Erythroblast (primary cell): ENCODE results near the gene TRIM47.

Source experiments
- DNase-seq, 2 experiments: peaks; one replicate each; lab custom pipeline; 2025; lab: John Stamatoyannopoulos, UW
- GATA1 ChIP-seq: IDR thresholded peaks from 2 replicates; pipeline ENCODE4 v1.6.1; 2011; ENCODE audit warnings: low read depth, mild to moderate bottlenecking, control low read depth, low read length, moderate library complexity
- POLR2A ChIP-seq: IDR thresholded peaks from 2 replicates; pipeline ENCODE4 v1.6.1; 2011; ENCODE audit warnings: mild to moderate bottlenecking, low read length

TRIM47 gene

DNA sequence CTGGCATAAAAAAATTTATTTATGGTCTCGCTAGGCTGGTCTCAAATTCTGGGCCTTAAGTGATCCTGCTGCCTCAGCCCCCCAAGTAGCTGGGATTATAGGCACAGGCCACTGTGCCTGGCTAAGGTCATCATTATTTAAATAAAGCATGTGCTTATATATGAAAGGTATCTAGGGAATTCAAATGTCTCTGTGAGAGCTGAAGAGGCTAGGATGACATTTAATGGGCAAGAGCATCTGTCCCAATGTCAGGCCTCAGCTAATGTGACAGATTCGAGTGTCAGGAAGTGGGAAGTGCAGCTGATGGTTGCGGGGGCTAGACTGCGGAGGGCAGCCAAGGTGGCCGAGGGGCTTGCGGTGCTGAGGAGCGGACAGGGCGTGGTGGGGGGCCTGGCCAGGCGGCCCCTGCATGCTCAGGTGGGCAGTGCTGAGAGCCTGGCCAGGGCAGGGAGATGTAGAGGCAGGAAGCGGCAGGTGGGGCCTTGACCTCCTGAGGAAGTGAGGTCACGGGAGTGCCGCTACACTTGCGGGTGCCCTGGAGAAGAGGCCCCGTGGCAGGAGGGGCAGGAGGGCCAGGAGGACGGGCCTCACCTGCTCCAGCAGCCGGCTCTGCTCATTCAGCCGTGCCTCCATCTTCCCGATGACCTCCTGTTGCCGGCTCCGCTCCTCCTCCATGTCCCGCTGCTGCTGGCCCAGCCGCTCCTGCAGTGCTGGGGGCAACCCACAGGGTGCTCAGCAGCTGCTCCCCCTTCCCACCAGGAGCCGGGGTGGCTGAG lies 38.9 kb upstream of the TRIM47 start:
- no peak for DNase-seq
- TF ChIP-seq GATA1 (no peak), POLR2A (no peak)

GRCh38 chr17:75915268-75915667 lies 36.9 kb upstream of the TRIM47 start:
- no peak for TF ChIP-seq GATA1
- no peak for TF ChIP-seq POLR2A
- no peak for DNase-seq

DNA sequence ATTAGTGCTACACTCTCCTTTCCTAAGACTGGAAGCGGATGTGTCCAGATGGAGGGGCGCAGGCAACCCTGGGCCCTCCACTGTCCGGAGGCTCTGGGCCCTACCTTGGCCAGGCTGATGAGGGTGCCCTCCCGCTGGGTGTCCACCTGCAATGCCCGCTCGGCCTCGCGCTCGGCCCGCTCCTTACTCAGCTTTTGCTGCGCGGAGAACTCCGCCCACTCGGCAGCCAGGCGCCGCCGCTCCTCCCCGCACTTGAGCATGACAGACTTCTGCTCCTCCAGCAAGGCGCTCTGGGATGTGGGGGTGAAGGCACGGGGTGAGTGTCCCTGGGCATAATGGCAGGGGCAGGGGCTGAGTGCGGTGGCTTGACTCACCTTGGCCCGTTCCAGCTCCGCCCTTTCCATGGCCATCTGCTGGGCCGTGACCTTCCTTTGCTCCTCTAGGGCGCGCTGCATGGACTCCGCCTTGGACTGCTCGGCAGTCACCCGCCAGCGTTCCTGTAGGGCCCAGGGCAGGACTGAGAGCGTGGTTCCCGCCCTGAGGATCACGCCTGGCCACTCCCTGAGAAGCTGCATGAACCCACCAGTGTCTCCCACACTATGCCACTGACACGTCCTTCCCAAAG lies 36.4 kb upstream of the TRIM47 start:
- TF ChIP-seq POLR2A (no peak), GATA1 (no peak)
- DNase-seq, result no peak

DNA sequence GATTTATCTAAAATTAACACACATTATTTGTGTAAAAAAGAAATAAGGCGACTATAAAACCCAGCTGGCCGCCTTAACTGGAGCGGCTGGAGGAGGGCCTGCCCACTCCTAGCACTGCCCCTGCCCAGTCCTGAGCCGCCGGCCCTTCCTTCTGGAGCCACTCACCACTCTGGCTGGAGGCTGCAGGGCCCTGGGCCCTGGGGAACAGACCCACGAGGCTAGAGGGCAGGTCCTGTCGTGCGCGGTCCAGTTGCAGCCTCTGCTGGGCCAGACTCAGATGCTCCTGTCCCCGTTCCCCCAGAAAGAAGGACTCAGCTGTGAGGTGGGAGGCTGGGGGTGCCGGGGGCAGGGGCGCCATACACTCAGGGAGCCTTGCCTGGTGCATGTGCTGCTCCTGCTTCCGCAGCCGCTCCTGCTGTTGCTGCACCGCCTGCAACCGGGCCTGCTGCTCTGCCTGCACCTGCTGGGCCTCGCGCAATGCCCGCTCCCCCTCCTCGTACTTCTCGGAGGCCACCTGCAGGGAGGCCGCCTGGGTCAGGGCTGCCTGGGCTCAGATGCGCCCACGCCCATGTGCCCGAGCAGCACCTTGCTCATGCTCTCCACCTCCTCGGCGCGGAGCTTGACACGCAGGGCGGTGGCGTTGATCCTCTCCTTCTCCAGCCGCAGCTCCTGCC lies 35.3 kb upstream of the TRIM47 start:
- TF ChIP-seq GATA1, result no peak
- no peak for TF ChIP-seq POLR2A
- no peak for DNase-seq

GRCh38 chr17:75910699-75911098 lies 32.3 kb upstream of the TRIM47 start:
- DNase-seq, result no peak
- TF ChIP-seq GATA1 (no peak), POLR2A (no peak)

DNA sequence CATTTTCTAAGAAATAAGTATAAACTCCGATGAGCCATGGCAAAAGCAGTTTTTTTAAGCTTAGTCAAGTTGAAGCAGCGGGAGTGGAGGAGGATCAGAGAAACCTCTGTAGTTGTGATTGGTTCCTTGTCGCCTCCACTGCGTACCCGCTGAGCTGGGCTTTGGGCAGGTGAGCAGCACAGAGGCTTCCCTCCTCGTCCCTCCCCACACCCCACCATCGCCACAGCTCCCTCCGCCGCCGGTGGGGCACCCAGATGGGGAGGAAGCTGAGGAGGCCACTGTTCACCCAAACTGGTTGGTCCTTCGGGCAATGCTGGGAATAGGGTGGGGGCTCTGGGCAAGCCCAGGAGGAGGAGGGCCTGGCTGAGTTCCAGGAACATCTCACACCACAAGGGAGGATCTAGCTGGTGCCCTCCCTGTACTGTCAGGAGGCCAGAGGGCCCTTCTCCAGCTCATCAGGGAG lies 31.5 kb upstream of the TRIM47 start:
- DNase-seq, result no peak
- no peak for TF ChIP-seq GATA1
- TF ChIP-seq POLR2A, result no peak

DNA sequence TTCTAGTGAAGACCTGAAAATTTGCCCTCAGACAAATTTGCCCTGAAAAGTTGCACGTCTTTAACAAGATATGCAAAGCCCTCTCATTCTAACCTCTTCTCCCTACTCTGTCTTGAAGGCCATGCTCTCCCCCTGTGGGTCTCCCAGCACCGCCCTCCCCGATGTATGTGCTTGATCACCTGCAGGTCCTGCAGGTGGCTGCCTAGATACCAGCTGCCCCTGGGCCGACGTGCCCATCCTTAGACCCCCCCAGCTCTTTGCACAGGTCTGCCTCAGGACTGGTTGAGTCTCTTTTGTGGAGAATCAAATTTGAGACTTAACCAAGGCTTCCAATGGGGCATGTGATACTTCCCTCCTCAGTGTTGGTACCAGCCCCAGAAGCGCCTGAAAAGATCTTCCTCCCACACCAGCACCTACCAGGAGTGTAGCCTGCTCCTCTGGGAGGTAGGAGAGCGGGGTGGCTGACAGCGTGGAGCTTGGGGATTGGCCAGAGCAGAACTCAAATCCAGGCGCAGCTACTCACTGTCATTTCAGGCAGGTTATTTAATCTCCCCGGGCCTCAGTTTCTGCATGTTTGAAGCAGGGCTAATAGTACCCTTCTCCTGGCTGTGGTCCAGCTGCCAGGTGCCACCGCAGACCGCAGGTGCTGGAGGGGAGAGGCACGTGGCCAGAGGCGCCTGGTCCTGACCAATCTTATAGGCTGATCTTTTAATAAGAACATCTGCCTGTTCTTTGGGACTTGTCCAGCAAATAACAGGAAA lies 30.9 kb upstream of the TRIM47 start:
- no peak for DNase-seq
- TF ChIP-seq GATA1 (no peak), POLR2A (no peak)

DNA sequence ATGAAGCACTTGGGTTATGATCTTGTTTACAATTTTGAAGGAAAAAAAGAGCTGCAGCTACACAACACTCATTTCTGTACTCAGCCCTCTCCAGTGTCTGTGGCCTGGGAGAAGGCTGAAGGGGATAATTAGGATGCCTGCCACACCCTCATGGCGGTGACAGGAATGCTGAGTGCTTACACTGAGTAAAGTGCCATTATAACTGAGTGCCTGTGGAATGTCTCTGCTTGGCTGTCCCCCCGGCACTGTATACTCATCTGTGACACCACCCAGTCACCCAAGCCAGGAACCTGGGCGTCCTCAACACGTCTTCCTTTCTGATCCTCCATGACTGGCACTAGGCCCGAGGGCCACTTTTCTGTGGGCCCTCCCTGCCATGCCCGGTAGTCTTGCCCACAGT lies 29.8 kb upstream of the TRIM47 start:
- no peak for DNase-seq
- TF ChIP-seq POLR2A (no peak), GATA1 (no peak)

GRCh38 chr17:75906143-75906884 lies 27.9 kb upstream of the TRIM47 start:
- no peak for TF ChIP-seq POLR2A
- no peak for TF ChIP-seq GATA1

DNA sequence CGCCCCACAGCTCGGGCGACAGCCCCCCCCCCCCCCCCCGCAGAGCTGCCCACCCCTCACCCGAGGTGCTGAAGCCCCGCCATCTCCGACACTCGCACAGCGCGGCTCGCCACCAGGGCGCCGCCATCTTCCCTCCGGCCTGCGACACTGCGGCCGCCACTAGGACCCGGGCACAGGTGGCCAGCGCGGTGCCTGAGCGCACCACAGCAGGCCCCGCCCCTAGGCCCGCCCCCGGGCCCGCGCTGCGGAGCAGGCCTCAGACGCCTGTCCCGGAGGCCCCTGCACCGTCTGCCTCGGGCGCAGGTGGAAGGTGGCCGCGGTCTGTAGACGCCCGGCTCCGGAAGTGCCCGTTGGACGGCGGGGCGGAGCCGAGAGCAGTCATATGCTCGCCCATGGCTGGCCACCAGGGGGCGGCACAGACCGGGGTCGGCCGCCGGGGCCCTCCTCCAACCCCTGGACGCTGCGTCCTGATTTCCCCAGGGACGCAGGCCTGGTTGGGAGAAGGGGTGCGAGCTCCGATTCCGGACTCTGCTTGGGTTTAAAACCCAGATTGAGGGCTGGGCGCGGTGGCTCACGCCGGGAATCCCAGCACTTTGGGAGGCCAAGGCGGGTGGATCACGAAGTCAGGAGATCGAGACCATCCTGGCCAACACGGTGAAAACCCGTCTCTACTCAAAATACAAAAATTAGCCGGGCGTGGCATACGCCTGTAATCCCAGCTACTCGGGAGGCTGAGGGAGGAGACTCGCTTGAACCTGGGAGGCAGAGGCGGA lies 26.6 kb upstream of the TRIM47 start, which contains the start of gene MRPL38:
MRPL38 (minus strand) TSS at position 136 of the 773 bp plus-strand sequence; CDS start at position 127, 9 bp downstream.
- DNase-seq, result peak; percentile 94 to 96
- peak; percentile 52 for TF ChIP-seq POLR2A
- no peak for TF ChIP-seq GATA1

More at GRCh38 chr17:75906143-75906884, 27.9 kb upstream of the TRIM47 start:
- no peak for DNase-seq

- no peak for TF ChIP-seq GATA1
- TF ChIP-seq POLR2A, result no peak
- DNase-seq, result no peak
These were observed 24.0 kb upstream of the TRIM47 start for GRCh38 chr17:75902406-75902805.

- TF ChIP-seq GATA1, result no peak
- TF ChIP-seq POLR2A, result no peak
- DNase-seq, result no peak
These were observed 23.3 kb upstream of the TRIM47 start for GRCh38 chr17:75901727-75902126.
